ENCODE measurements around the gene MDFIC2.
"Not testable (repeated sequence)": the region's sequence is repeated elsewhere in the genome, so short reads cannot be mapped to it uniquely, and the experiment has no call there.

The MDFIC2 gene

DNA sequence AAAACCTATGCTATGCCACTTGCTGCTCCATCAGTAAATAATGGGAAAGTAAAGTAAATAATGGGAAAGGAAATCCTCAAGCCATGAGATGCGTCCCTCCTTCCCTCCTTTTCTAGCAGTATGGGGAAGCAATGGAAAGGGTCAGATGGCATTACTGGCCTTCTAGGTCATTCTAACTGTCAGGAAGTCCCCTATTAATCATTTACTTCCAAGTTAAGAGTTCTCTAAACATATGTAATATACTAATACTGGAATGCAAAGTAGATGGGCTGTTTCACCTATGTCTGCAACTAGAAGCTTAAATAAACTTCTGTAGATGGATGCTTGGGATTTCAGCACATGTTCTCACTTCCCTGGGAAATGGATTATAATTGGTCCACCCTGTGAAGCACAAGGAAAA lies 55.9 kb downstream of the MDFIC2 start:
- no peak for FAIRE-seq

DNA sequence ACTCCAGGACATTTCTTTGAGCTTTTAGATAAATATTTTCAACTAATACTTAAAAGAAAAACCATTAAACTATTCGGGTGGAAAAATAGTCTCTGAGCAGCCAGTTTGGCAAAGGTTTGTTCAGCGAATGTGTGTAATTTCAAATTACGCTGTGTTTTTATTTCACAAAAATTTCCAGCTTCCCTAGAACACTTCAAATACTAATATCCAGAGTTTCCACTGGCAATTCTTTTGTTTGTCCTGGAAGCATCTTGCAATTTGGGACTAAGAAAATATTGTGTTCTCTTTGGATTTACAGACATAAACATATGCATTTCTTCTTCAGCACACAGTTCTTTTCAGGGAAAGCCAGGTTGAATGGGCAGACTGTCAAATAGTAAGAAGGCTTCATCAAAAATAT lies 61.9 kb downstream of the MDFIC2 start:
- no peak for FAIRE-seq

- FAIRE-seq, result no peak
Observed at GRCh38 chr3:70249509-70250160, 62.8 kb downstream of the MDFIC2 start.

DNA sequence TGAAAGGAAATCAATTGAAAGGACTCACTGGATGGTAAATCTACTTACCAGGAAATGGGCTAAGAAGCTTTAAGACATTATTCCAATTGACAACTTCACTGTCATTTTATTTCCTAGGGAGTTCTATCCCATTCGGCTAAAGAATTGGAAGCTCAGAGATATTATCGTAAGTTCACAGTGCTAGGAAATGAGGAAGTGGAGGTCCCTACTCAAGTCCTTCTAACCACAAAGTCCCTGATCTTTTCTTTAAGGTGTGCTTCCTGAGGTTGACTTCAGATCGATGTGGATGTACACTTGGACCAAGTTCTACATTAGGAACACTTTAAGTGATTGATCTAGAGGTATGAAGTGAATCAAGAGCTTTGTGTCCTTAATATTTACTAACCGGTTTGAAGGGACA lies 63.6 kb downstream of the MDFIC2 start:
- FAIRE-seq, result no peak

DNA sequence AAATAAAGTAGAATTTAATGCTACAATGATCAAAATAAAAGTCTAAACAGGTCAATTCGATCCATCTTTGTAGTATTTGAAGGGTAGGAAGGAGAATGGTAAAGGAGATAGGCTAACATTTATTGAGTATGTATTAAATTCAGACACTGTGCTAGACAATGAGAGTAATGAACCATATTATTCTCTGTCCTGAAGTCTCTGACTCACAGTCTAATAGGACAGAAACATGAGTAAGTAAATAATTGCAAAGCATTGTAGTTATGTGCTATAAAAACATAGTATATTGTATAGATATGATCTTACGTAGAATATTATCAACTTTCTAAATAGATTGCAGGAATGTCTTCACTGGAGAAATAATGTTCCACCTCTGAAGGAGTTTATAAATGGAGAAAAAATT lies 64.5 kb downstream of the MDFIC2 start:
- no peak for FAIRE-seq

GRCh38 chr3:70245746-70246525 lies 66.5 kb downstream of the MDFIC2 start:
- no peak for FAIRE-seq

- no peak for FAIRE-seq
Observed at GRCh38 chr3:70244422-70244821, 68.0 kb downstream of the MDFIC2 start.

DNA sequence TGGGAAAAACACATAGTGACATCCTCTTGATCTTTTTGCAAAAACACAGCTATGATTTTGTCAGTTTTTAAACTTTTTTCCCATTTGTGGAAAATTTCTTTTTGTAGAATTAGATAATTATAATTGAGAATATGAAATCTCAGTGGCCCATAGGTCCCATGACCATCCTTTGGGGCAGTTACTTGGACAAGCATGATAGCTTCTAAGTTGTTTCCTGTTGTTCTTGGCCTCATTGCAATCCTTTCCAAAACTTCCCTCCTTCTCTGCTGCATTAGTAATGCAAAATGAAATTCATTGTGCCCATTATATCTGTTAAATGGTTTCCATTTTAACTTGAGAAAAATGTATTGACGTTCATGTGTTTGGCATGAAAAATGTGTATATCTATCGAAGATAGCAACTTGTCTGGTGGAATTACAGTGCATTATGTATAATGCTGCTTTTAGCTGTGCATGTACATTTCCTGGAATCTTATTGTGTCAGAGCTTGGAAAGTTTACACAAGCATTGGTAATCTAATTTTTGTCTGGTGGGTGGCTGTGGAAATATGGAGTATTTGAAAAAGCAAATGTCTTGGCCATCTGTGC lies 70.0 kb downstream of the MDFIC2 start:
- FAIRE-seq, result no peak

DNA sequence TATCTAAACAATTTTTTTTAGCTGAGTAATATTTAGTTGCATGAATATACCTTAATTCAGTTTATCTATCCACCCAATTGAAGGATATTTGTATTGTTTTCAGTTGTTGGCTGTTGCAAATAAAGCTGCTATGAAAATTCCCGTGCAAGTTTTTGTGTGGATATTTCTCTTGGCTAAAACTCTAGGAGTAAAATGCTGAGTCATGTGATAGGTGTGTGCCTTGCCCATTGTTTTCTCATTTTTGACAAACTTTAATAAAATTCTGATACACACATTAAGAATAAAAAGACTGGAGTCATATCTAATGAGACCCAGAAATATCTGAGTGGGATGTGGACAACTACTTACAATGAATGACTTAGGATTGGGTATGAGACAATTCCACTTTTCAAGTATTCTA lies 78.6 kb downstream of the MDFIC2 start:
- no peak for FAIRE-seq

GRCh38 chr3:70233112-70233511 lies 79.3 kb downstream of the MDFIC2 start:
- FAIRE-seq, result no peak

DNA sequence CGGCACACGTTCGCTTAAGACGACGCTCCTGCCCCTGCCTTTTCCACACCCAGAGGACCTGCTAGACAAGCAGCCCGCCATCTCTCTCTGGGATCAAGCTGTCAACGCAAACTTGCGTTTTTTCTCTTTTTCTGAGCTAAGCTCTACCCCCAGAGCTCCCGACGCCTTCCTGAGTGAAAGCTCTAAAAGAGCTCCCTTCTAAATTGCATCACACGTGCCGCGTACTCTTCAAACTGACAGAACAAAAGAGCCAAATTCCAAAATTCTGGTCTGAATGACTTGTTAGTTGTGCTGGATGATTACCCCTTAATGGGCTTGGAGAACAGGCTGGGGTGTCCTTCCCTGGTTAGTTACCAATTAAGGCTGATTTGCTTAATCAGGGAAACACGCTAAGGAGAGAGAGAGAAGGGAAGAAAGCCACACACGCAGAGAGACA lies 81.2 kb downstream of the MDFIC2 start:
- no peak for FAIRE-seq

GRCh38 chr3:70227437-70227836 lies 85.0 kb downstream of the MDFIC2 start:
- FAIRE-seq, result no peak

GRCh38 chr3:70225146-70225545 lies 87.3 kb downstream of the MDFIC2 start:
- no peak for FAIRE-seq

DNA sequence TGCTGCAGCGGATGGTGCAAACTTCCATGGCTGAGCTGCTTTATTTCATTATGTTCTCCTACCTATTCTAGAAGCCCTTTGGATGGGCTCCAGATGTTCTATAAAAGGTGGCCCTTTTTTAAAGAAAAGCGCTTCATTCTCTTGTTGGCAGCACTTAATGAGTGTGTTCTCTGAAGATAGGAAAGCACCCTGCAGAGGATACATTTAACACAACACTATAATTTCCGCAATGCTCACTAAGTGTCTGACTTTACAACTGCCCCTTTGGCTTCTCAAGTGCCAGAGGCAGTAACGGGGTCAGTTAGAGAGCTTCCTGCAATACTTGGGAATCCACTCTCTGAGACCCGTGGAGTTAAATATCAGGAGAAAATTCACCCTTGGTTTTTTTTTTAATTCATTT lies 88.1 kb downstream of the MDFIC2 start:
- no peak for FAIRE-seq

GRCh38 chr3:70218471-70218870 lies 94.0 kb downstream of the MDFIC2 start:
- FAIRE-seq, result no peak

DNA sequence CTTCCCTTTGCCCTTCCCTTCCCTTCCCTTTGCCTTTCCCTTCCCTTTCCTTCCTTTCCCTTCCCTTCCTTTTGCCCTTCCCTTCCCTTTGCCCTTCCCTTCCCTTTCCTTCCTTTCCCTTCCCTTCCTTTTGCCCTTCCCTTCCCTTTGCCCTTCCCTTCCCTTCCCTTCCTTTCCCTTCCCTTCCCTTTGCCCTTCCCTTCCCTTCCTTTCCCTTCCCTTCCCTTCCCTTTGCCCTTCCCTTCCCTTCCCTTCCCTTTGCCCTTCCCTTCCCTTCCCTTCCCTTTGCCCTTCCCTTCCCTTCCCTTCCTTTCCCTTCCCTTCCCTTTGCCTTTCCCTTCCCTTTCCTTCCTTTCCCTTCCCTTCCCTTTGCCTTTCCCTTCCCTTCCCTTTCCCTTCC lies 101.2 kb downstream of the MDFIC2 start:
- FAIRE-seq, result not testable (repeated sequence)

- FAIRE-seq, result no peak
Observed at GRCh38 chr3:70201975-70202374, 110.5 kb downstream of the MDFIC2 start.

DNA sequence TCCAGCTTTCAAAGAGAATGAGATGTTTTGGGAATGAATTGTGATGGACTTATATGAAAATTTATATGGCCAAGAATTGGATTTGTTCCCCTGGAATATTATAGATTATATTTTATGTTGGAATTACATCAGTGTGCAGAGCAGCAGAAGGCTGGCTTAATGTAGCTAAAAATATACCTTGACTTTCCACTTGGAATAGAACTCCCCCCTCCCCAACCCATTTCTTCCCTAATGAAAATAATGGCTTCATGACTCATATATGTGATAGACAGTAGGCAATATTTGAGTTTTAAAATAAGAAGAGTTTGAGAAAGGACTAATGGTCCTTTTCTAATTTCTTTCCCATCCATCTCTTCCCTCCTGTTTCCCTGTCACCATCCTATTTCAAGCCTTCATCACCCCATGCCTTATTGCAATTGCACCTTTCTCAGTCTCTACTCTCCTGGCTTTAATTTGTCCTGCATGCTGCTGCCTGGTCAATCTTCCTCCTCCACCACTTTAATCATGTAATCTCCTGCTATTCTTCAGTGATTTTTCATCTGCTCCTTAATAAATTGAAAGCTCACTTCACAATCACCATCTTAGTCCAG lies 122.5 kb downstream of the MDFIC2 start:
- no peak for FAIRE-seq

DNA sequence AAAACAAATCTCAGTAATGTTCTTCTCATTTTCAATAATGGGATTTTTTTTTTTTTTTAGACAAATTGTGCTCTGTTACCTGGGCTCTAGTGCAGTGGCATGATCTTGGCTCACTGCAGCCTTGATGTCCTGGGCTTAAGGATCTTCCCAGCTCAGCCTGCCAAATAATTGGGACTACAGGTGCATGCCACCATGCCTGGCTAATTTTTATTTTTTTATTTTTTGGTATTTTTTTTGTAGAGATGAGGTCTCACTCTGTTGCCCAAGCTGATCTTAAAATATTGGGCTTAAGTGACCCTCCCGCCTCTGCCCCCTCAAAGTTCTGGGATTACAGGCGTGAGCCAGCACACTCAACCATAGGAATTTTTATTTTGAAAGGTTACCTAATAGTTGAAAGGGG lies 126.2 kb downstream of the MDFIC2 start:
- FAIRE-seq, result no peak

DNA sequence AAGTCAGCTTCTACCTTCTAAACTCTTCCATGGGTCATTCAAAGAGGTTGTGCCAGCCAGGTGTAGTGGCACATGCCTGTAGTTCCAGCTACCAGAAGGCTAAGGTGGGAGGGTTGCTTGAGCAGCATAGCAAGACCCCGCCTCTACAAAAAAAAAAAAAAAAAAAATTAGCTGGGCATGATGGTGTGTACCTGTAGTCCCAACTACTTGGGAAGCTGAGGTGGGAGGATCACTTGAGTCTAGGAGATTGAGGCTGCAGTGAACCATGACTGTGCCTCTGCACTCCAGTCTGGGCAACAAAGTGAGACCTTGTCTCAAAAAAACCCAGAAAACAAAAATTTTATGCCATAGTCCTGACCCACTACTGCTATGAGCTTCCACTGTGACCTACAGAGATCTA lies 126.8 kb downstream of the MDFIC2 start:
- FAIRE-seq, result no peak

GRCh38 chr3:70183781-70184504 lies 128.5 kb downstream of the MDFIC2 start:
- no peak for FAIRE-seq

DNA sequence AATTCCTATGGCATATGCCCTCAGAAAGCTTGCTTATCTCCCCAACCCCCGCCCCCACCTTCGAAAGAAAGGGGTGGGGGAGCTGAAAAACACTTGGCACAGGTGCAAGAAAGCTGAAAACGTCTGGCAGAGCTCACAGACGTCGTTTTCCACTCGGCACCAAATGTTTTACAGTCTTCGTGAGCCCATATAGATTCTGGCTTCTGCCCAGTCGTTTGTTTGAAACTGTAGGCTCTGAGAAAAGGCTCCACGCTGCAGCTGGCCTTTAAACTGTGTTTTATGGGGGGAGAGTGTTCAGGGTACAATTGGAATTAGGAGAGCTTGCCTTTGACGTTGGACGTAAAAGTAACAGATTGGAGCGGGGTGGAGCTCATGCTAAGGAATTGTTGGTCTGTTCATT lies 130.3 kb downstream of the MDFIC2 start:
- no peak for FAIRE-seq

GRCh38 chr3:70180664-70181063 lies 131.8 kb downstream of the MDFIC2 start:
- no peak for FAIRE-seq

All from colon (tissue), 2 donors.